RWPE1 (cell line): ENCODE results near the gene TBC1D22A.

ENCODE experiments used
- CTCF ChIA-PET: fragments of 350-600 bp; sonication (Branson Sonifier 250); formaldehyde crosslinking; extraction: SDS; loops from one replicate; lab custom pipeline; 2021; lab: Yijun Ruan, JAX
- POLR2A ChIA-PET: fragments of 400-600 bp; formaldehyde crosslinking; extraction: SDS; loops from one replicate; lab custom pipeline; 2020; ENCODE audit warnings: antibody characterized with exemption; ENCODE audit not compliant: low non-redundant PET; lab: Yijun Ruan, JAX
- DNase-seq: peaks from one replicate; pipeline ENCODE4 v3.0.0; 2012; ENCODE audit warnings: low spot score
- H3K27ac ChIP-seq: fragments of 450-650 bp; 2 replicates; pipeline ENCODE4 v1.5.1; 2017
- CTCF ChIP-seq: fragments of 450-650 bp; conservative IDR thresholded peaks from 2 replicates; pipeline ENCODE4 v1.5.1; 2017; ENCODE audit warnings: low read depth, mild to moderate bottlenecking

The TBC1D22A gene

GRCh38 chr22:47068626-47068996 lies 306.2 kb downstream of the TBC1D22A start:
- TF ChIP-seq CTCF = no peak
- POLR2A ChIA-PET = no interaction called here
- no peak for DNase-seq
- CTCF ChIA-PET = no interaction called here
- no peak overlapping the region for H3K27ac ChIP-seq

GRCh38 chr22:47069270-47069669 lies 306.8 kb downstream of the TBC1D22A start:
- ChIA-PET CTCF (no interaction called here), POLR2A (no interaction called here)
- no peak for DNase-seq
- TF ChIP-seq CTCF = no peak
- H3K27ac ChIP-seq = no peak overlapping the region

GRCh38 chr22:47071078-47071806 lies 308.8 kb downstream of the TBC1D22A start:
- no peak for DNase-seq
- no peak overlapping the region for H3K27ac ChIP-seq
- CTCF ChIA-PET = no interaction called here
- POLR2A ChIA-PET = no interaction called here
- TF ChIP-seq CTCF = no peak

- ChIA-PET POLR2A (no interaction called here), CTCF (interaction anchor here (0.5 kb wide), 1 partner anchor 149 kb away, joined by 3 read pairs; no protein-coding TSS in a partner anchor)
- H3K27ac ChIP-seq = no peak overlapping the region
- no peak for TF ChIP-seq CTCF
- DNase-seq = no peak
Observed at GRCh38 chr22:47071807-47072641, 309.6 kb downstream of the TBC1D22A start.

GRCh38 chr22:47072642-47072967 lies 310.2 kb downstream of the TBC1D22A start:
- H3K27ac ChIP-seq = no peak overlapping the region
- ChIA-PET CTCF (interaction anchor here (0.5 kb wide), 1 partner anchor 149 kb away, joined by 3 read pairs; no protein-coding TSS in a partner anchor), POLR2A (no interaction called here)
- DNase-seq = no peak
- TF ChIP-seq CTCF = no peak

- ChIA-PET CTCF (interaction anchor here (0.5 kb wide), 1 partner anchor 150 kb away, joined by 3 read pairs; no protein-coding TSS in a partner anchor), POLR2A (no interaction called here)
- no peak for TF ChIP-seq CTCF
- DNase-seq = no peak
- no peak overlapping the region for H3K27ac ChIP-seq
Observed at GRCh38 chr22:47073075-47073474, 310.6 kb downstream of the TBC1D22A start.
